ENCODE measurements around the gene HDAC1. TPM values are rescaled to one million over a fixed set of nuclear protein-coding genes. Genes with fewer than 3 reads are reported as not detected.

The HDAC1 gene
- total RNA-seq, 1 donor from 2014 or later = 36.9 TPM

DNA sequence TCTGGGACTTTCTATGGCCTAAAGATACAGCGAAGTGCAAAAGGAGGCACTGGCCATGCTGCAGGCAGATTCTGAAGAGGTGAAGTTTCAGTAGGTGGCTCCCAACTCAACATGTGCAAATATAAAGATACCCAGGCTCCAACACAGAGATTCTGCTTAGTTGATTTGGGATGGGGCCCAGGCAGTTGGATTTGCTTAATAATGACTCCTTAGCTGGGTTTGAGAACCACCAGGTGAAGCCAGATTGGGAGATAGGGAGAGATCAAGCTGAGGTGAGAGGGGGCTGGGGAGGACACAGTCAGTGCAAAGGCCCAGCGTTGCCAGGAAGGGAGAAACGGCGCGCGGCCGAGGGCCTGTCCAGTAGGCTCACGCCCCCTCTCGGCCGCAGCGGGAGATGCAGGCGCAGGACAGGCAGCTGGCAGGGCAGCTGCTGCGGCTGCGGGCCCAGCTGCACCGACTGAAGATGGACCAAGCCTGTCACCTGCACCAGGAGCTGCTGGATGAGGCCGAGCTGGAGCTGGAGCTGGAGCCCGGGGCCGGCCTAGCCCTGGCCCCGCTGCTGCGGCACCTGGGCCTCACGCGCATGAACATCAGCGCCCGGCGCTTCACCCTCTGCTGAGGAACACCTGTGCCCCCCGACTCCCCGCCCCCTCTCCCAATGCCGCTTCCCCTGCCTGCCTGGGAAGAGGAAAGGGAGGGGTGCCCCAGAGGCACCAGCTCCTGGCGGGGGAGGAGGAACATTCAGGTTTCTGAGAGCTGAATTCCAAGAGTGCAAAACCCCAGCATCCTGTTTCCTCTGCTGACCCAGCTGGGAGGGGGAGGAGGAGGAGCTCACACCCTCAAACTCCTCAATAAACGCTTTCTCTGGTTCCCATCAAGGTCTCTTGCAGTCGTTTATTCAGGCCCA is 43.6 kb upstream of the HDAC1 start:
- Mint-ChIP-seq H3K27me3 (ENCODE audit: unreplicated experiment) (peaks cover 14% of the 10 kb centered on the region), H3K9me3 (ENCODE audit: unreplicated experiment) (peaks cover 11% of the 10 kb centered on the region), H3K4me1 (ENCODE audit: low read depth, unreplicated experiment) (peaks cover 27% of the 10 kb centered on the region), H3K27ac (ENCODE audit: unreplicated experiment) (peak overlapping the region; percentile 92), H3K36me3 (ENCODE audit: unreplicated experiment) (no peaks in the 10 kb centered on the region), H3K4me3 (ENCODE audit: unreplicated experiment) (peak overlapping the region; percentile 71)
- TF ChIP-seq, protein P1, sequence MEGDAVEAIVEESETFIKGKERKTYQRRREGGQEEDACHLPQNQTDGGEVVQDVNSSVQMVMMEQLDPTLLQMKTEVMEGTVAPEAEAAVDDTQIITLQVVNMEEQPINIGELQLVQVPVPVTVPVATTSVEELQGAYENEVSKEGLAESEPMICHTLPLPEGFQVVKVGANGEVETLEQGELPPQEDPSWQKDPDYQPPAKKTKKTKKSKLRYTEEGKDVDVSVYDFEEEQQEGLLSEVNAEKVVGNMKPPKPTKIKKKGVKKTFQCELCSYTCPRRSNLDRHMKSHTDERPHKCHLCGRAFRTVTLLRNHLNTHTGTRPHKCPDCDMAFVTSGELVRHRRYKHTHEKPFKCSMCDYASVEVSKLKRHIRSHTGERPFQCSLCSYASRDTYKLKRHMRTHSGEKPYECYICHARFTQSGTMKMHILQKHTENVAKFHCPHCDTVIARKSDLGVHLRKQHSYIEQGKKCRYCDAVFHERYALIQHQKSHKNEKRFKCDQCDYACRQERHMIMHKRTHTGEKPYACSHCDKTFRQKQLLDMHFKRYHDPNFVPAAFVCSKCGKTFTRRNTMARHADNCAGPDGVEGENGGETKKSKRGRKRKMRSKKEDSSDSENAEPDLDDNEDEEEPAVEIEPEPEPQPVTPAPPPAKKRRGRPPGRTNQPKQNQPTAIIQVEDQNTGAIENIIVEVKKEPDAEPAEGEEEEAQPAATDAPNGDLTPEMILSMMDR (IDR thresholded peaks at IDR 0.05; ENCODE audit: partially characterized antibody, unreplicated experiment) = peak; percentile 97
- DNase-seq = peak; percentile 90

DNA sequence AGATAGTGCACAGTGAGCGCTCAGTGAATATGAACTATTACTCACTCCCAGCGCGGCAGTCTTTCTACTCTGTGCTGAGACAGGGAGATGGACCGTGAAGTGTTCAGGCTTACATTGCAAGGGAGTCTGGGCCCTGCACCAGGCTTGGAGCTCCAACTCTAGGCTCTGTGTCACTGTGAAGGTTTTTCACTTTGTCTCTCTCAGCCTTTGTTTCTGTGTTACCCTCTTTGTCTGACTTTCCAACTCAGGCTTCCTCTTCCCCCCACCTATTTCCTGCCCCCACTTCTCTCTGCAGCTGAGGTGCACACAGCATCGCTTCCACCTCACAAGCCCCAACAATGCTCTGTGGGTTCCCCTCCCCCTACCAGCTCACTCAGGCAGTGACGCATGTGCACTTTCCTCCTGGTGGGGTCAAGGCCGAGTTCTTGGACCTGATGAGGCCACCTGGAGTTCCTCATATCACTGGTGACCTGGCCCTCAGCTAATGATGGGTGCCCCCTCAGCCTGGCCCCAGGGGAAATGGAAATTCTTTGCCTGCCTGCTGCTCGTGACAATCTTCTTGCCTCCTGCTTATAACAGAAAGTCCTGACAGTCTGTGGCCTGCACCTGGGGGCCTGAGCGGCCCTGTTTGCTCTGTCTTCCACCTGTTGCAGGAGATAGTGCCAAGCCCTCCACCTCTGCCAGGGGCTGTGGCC is 41.9 kb upstream of the HDAC1 start:
- Mint-ChIP-seq H3K27ac (ENCODE audit: unreplicated experiment) (peak overlapping the region; percentile 36), H3K9me3 (ENCODE audit: unreplicated experiment) (peaks cover 11% of the 10 kb centered on the region), H3K4me3 (ENCODE audit: unreplicated experiment) (peak overlapping the region; percentile 61), H3K27me3 (ENCODE audit: unreplicated experiment) (peaks cover 14% of the 10 kb centered on the region), H3K36me3 (ENCODE audit: unreplicated experiment) (no peaks in the 10 kb centered on the region), H3K4me1 (ENCODE audit: low read depth, unreplicated experiment) (peaks cover 27% of the 10 kb centered on the region)
- DNase-seq = no peak
- TF ChIP-seq, protein P1 (IDR thresholded peaks at IDR 0.05; ENCODE audit: partially characterized antibody, unreplicated experiment) = no peak

DNA sequence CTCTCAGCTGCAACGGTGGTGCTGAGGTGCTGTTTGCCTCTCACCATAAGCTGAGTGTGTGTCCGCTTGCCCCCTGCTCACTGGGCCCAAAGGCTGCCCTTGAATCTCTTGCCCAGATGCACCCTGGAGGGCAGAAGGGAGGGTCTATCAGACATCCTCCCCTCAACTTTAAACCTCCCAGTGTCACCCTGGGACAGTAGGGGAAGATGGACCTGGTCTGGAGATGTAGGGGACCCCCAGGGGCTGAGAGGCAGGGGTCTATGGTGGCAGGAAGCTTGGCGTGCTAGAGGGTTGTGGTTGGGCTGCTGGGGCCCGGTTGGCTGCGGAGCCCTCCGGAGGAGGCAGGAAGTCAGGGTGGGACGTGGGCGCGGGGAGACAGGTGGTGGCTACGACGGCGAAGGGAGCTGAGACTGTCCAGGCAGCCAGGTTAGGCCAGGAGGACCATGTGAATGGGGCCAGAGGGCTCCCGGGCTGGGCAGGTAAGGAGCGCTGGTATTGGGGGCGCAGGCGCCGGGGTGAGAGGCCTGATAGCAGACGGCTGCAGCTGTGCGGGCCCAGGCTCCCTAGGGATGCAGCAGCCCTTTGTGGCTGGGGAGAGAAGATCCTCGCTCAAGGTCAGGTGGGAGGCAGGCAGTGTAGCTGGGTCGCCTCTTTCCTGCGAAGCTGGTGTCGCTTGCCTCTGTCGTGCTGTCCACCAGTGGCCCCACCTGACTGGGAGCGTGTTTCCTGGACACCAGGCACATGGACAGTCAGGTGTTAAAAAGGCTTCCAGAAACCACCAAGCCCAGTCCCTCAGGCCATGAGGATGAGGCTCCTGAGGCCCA is 40.8 kb upstream of the HDAC1 start, which contains the start of gene LCK:
Gene LCK (plus strand): TSS at position 373 of the 824 bp plus-strand sequence. CDS start 23,065 bp downstream, outside the sequence.
- H3K9me3 Mint-ChIP-seq (ENCODE audit: unreplicated experiment) = peaks cover 11% of the 10 kb centered on the region
- TF ChIP-seq, protein P1 (IDR thresholded peaks at IDR 0.05; ENCODE audit: partially characterized antibody, unreplicated experiment) = no peak
- no peaks in the 10 kb centered on the region for H3K36me3 Mint-ChIP-seq (ENCODE audit: unreplicated experiment)
- peak within 1 kb of the TSS; percentile 61 for H3K4me3 Mint-ChIP-seq (ENCODE audit: unreplicated experiment)
- H3K4me1 Mint-ChIP-seq (ENCODE audit: low read depth, unreplicated experiment) = peaks cover 27% of the 10 kb centered on the region
- H3K27me3 Mint-ChIP-seq (ENCODE audit: unreplicated experiment) = peaks cover 14% of the 10 kb centered on the region
- H3K27ac Mint-ChIP-seq (ENCODE audit: unreplicated experiment) = no peak within 1 kb of the TSS
- DNase-seq = peak; percentile 26

DNA sequence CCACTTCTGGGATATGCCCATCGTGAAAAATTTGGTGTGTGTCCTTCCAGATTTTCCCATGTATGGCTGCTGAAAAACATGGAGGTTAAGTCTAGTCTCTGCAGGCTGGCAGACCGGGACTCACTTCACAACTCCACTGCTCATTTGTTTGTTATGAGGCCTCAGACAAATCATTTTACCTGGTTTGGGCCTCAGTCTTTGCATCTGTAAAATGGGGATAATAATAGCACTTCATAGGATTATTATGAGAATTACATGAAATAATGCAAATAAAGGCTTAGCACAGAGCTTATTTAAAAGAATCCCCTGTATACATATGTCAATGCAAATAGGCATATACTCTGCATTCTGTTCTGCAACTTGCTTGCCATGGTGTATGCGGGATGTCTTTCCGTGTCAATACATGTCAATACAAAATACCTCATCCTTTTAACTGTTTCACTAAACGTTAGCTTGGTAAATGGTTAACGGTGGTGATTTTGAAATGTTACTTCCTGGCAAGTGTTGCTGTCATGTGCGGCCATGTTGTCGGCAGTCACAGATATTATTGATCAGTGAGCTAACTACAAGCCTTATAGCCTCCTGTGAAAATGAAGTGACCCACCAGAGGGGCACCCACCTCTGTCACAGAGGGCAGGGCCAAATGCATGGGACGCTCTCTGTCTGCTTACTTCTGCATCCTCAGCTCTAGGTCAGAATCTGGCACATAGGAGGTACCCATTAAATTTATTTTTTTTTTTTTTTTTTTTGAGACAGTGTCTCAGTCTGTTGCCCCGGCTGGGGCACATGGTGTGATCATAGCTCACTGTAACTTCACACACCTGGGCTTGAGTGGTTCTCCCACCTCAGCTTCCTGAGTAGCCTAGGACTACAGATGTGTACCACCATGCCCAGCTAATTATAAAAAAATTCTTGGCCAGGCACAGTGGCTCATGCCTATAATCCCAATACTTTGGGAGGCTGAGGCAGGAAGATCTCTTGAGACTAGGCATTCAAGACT is 36.5 kb upstream of the HDAC1 start:
- peaks cover 3% of the 10 kb centered on the region for H3K9me3 Mint-ChIP-seq (ENCODE audit: unreplicated experiment)
- no peak for DNase-seq
- peaks cover 4% of the 10 kb centered on the region for H3K27me3 Mint-ChIP-seq (ENCODE audit: unreplicated experiment)
- no peak overlapping the region for H3K27ac Mint-ChIP-seq (ENCODE audit: unreplicated experiment)
- no peak overlapping the region for H3K4me3 Mint-ChIP-seq (ENCODE audit: unreplicated experiment)
- TF ChIP-seq, protein P1 (IDR thresholded peaks at IDR 0.05; ENCODE audit: partially characterized antibody, unreplicated experiment) = no peak
- H3K36me3 Mint-ChIP-seq (ENCODE audit: unreplicated experiment) = no peaks in the 10 kb centered on the region
- peaks cover 12% of the 10 kb centered on the region for H3K4me1 Mint-ChIP-seq (ENCODE audit: low read depth, unreplicated experiment)
